ELF-1 (cell line): ENCODE measurements around the gene SLC1A4.

Source experiments
- DNase-seq: peaks from one replicate; pipeline ENCODE4 v3.0.0-alpha.2; 2016; ENCODE audit warnings: low read depth, low spot score

SLC1A4 gene

DNA sequence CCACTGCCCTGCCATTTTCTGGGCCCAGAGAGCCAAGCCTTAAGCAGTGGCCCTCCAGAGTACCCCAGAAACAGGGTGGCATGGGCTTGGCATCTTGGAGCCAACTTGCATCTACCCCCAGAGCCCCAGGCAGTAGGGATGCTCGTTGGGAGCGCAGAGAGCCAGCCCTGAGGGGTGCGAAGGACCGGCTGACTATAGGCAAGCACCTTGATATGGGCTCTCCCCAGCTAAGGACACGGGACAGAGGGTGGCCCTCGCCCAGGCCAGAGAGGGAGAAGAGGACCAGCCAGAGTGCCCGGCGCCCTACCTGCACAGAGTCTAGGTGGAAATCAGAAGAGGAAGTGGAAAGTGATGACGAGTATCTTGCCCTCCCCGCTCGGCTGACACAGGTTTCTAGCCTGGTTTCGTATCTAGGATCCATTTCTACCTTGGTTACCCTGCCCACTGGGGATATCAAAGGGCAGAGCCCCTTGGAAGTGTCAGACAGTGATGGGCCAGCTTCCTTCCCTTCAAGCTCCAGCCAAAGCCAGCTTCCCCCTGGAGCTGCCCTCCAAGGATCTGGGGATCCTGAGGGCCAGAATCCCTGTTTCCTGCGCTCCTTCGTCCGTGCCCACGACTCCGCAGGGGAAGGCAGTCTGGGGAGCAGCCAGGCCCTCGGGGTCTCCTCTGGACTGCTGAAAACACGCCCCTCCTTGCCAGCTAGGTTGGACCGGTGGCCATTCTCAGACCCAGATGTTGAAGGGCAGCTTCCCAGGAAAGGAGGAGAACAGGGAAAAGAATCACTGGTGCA, 83.2 kb downstream of the SLC1A4 start:
- no peak for DNase-seq
